Epithelial cell of prostate (primary cell): ENCODE measurements around the gene FAM151A.

ENCODE experiments used
- DNase-seq: peaks from one replicate; pipeline ENCODE4 v3.0.0-alpha.2; 2011; ENCODE audit warnings: low read depth, low spot score
- H3K27ac ChIP-seq: fragments of 450-650 bp; 2 replicates; pipeline ENCODE4 v1.5.1; 2017; ENCODE audit warnings: mild to moderate bottlenecking

FAM151A gene

DNA sequence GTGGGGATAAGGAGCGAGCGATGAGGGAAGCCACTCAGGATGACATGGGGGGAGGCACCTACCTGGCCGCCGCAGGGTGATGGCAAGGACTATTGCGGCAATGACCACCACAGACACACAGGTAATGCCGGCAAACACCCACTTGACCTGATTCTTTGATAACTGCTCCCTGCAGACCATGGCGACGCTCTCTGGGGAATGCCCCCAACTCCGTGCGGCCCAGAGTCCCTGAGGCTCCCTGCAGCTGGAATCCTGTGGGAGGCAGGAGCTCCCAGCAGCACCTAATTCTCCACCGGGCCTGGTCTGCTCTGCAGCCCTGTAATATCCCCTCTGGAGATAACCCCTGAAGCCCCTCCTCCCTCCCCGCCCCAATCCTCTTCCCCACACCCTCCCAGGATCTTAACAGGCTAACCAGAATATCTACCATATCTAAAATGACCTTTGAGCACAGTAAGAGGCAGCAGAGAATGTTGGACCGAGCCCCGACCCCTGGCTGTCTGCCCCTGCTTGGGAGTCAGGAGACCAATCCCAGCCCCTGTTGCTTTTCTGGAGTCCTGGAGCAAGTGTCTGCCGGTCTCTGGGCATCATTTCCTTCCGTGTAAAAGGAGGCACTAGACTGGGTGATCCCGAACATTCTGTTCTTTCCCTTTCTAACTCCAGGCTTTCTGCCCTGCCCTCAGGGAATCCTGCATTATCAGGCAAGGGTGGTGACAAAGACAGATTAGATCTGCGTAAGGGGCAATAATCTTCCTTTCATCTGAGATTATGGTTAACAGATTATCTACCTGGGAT is at the start of gene FAM151A:
Gene FAM151A, minus strand, starts transcription at position 310 of the 792 bp plus-strand sequence. Its CDS starts 130 bp downstream, at position 180.
- no peak for DNase-seq
- no peak within 1 kb of the TSS for H3K27ac ChIP-seq

- no peak for DNase-seq
- no peak overlapping the region for H3K27ac ChIP-seq
These were observed 48.8 kb upstream of the FAM151A start for GRCh38 chr1:54671985-54672608.

DNA sequence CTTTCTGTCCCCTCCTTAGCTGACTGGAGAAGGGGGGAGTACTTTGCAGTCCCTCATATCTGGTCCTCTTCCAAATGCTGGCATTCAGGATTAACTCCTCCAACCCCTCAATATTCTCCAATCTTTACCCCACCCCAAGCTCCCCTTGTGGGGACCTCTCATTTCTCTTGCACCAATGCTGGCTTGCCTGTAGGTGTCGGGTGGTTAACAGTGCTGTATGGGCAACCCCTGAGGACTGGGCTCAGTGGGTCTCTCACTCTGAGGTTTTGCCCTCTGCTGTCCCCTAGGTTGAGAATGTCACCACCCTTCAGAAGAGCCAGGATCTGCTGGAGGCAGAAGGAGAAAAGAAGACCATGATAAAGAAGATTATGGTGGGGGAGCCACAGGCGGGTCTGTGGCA is 45.2 kb upstream of the FAM151A start:
- no peak for DNase-seq
- no peak overlapping the region for H3K27ac ChIP-seq

DNA sequence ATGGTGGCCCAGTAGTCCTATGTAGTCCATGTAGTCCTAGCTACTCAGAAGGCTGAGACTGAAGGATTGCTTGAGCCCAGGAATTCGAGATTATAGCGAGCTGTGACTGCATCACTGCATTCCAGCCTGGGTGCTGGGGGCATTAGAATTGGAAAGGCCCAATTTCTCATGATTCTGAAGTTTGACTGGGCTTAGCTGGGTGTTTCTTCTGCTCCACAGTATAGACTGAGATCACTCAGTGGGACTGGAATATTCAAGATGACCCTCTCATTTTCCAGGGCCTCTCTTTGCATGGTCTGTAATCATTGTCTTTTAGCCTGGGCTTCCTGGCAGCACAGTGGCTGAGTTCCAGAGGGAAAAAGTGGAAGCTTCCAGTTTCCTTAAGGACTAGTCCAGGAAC is 44.5 kb upstream of the FAM151A start:
- H3K27ac ChIP-seq, result no peak overlapping the region
- no peak for DNase-seq

DNA sequence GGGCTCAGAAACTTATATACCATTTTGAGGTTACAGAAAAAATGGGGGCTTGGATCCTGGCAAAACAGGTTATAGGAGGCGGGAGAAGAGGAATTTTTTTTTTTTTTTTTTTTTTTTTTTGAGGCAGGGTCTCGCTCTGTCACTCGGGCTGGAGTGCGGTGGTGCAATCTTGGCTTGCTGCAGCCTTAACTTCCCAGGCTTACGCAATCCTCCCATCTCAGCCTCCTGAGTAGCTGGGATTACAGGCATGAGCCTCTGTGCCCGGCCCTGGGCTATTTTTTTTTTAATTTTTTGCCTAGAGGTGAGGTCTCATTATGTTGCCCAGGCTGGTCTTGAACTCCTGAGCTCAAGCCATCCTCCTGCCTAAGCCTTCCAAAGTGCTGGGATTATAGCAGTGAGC is 43.0 kb upstream of the FAM151A start:
- DNase-seq, result no peak
- no peak overlapping the region for H3K27ac ChIP-seq

GRCh38 chr1:54665852-54666251 is 42.5 kb upstream of the FAM151A start:
- H3K27ac ChIP-seq, result no peak overlapping the region
- DNase-seq, result no peak

DNA sequence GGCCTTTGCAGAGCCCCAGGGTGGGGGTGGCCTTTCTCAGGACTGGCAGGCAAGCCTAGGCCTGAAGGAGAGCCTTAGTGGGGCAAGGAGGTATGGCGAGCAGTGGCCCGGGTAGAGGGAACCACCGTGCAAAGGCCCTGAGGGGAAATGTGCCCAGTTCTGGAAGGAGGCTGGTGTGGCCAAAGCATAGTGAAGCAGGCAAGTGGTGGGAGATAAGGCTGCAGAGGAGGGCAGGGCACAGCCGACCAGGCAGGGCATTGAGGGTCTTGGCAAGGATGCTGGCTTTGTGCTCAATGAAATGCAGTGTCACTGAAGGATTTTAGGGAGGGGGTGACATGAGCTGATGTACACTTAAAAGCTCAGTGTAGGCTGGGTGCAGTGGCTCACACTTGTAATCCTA is 41.0 kb upstream of the FAM151A start:
- no peak for DNase-seq
- H3K27ac ChIP-seq, result no peak overlapping the region

DNA sequence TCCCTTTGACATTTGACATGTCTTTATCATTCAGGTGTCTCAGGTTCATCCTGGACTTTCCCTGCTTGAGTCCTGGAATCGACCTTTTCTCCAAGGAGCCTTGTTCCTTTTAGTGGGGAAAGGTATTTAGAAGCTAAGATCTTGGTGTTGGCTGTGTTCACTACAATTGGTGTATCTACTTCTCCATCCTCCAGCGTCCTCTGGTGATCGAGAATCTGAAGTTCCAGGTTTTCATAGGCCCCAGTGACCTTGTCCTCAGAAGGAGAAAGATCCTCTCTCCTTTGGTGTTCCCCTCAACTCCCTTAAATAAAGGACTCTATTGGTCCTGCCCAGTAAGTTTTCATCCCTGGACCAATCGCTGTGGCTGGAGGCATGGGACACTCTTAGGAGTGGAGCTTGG is 40.4 kb upstream of the FAM151A start:
- no peak for DNase-seq

DNA sequence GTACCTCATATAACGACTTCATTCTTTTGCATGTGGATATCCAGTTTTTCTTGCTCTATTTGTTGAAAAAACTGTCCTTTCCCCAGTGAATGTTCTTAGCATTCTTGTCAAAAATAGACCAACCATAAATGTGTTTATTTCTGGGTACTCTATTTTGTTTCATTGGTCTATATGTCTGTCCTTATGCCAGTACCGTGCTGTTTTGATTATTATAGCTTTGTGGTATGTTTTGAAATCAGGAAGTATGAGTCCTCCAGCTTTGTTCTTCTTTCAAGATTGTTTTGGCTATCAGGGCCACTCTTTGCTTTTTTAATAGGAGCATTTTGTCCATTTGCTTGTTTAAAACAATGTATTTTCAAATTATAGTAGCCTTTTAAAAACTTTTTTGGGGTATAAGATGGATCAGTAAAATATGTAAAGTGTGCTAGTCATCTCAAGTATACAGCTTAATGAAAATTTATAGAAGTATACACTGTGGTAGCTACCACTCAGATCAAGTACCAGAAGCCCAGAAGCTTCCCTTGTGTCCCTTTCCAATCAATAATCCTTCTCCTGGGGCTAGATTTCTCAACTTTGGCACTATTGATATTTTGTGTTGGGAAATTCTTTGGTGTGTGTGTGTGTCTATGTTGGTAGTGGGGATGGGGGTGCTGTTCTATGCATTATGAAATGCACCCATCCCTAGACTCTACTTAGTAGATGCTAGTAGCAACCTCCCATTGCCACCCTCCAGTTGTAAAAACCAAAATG is 35.0 kb upstream of the FAM151A start:
- no peak overlapping the region for H3K27ac ChIP-seq
- no peak for DNase-seq

More for the DNA sequence above, 40.4 kb upstream of the FAM151A start:
- H3K27ac ChIP-seq, result no peak overlapping the region

DNA sequence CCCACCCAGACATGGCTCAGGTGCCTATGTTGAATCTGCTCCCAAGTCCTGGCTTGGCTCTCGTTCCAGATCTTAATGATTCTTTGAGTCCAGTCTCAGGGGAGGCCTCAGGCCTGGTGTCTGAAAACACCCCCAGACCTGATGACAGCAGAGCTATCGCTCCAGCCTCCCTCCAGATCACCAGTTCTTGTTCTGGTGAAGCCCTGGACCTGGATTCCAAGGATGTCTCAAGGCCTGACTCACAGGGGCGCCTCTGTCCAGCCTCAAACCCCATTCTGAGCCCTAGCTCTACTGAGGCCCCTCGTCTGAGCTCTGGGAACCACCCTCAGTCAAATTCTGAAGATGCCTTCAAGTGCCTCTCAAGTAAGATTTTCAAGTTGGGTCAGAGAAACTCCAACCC is 29.7 kb upstream of the FAM151A start:
- H3K27ac ChIP-seq, result no peak overlapping the region
- DNase-seq, result no peak

DNA sequence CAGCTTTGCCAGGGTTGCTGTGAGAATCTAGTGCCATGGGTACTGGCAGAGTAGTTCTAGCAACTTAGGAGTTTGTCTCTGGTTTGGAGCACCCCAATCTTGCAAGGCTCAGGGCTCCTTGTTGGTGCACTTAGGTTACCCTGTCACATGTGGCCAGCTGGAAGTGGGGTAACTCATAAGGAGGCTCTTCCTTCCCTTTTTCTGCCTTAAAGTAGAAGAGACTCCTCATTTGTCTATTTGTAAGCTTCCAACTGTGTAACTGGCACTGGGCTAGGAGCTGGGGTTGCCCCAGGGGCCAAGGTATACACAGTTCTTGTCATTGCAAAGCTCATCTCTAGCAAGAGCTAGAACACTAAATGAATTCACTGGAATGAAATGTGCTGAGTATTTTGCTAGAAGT is 28.8 kb upstream of the FAM151A start:
- no peak overlapping the region for H3K27ac ChIP-seq
- DNase-seq, result no peak

GRCh38 chr1:54651608-54652007 is 28.3 kb upstream of the FAM151A start:
- H3K27ac ChIP-seq, result no peak overlapping the region
- no peak for DNase-seq

- no peak for DNase-seq
- no peak overlapping the region for H3K27ac ChIP-seq
These were observed 27.1 kb upstream of the FAM151A start for GRCh38 chr1:54650417-54650816.

- no peak for DNase-seq
- no peak overlapping the region for H3K27ac ChIP-seq
These were observed 26.6 kb upstream of the FAM151A start for GRCh38 chr1:54649921-54650320.

DNA sequence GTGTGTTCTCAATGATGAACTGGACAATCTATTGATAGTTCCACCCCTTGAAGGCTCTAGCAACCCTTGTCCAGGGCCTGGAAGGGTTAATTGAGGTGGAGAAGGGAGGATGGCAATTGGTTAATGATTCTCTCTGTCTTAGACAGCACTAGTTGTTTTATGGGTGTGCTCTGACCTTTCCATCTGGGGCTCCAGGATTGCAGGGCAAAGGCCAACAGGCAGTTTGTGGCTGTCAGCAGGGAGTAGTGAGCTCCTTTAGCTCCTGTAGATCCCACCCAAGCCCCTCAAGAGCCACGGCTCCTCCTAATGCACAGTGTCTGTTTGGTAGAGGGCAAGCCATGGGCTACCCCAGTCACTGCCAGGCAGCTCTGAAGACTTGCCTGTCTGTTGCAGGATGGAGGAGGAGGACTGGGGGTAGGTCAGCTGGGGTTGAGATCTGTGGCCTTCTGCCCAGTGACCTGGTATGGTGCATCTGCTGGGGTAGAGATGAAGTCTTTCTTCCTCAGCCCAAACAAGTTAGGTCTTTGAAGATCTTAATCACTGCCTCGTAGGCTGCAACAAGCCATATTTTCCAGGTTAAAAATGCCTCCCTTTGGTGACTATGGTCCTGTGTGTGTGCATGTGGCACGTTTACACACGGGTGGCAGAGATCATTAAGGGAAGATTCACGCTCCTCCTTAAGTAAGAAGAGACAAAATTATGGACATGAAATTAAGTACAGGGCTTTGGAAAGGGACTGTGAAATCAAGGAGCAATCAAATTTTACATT is 26.0 kb upstream of the FAM151A start:
- H3K27ac ChIP-seq, result no peak overlapping the region
- no peak for DNase-seq

GRCh38 chr1:54645806-54646676 is 22.7 kb upstream of the FAM151A start:
- DNase-seq, result no peak
- H3K27ac ChIP-seq, result no peak overlapping the region

GRCh38 chr1:54643736-54644135 is 20.4 kb upstream of the FAM151A start:
- H3K27ac ChIP-seq, result no peak overlapping the region
- no peak for DNase-seq

DNA sequence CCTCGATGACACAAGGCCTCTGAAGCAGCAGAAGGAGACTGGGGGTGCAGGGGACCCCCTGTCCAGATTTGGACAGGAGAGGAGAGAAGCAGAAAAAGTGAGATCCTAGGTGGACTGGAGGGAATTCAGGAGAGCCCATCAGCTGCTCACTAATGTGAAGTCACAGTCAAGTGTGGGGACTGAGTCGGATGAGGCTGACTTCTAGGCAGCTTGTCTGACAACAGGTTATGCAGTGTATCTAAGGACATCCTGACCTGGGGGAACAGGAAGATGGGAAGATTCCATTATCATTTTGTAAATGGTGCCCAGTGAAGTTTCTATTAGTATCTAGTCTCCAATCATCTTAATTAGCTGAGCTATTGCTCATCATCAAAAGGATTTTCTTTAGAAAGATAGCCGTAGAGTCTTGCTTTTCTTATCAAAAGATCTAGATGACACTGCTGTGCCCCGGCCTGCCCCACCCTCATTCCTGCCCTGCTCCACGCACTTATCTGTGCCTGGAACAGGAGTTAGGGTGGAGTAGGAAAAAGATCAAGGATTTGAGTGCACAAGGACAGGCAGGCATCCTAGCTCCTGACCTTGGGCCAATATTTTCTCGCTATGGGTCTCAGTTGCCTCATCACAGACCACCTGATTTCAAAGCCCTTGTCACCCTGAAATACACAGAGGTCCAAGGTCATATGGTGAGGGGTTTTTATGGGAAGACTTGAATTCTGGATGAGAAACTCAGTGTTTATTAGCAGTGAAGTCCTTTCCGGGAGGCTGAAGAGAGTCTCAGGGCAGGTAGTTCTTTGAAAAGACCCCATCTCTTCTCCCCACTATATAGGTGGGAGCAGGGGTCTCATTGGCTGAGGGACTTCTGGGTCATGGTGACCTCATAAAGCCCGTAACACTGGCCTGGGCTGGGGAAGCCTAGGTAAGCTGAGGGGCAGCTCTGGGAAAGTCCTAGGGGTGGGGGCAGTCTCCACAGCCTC is 17.8 kb upstream of the FAM151A start, which contains the start of gene MROH7:
Gene MROH7, plus strand, starts transcription at position 924 of the 974 bp plus-strand sequence. CDS start 11,141 bp downstream, outside the sequence.
- no peak for DNase-seq
- no peak within 1 kb of the TSS for H3K27ac ChIP-seq
